Kidney capillary endothelial cell (primary cell): ENCODE results near the gene SMIM27.
"Not testable (repeated sequence)": the region's sequence is repeated elsewhere in the genome, so short reads cannot be mapped to it uniquely, and the experiment has no call there.

ENCODE experiments used
- DNase-seq: peaks from one replicate; pipeline ENCODE4 v3.0.0-alpha.2; 2018; ENCODE audit warnings: low spot score

SMIM27 gene

GRCh38 chr9:32596936-32597335, 44.8 kb downstream of the SMIM27 start:
- DNase-seq = no peak

GRCh38 chr9:32599021-32599420, 46.9 kb downstream of the SMIM27 start:
- not testable (repeated sequence) for DNase-seq
